Osteoblast (primary cell): ENCODE results near the gene CAMK4. TPM values are rescaled to one million over a fixed set of nuclear protein-coding genes. Genes with fewer than 3 reads are reported as not detected.
"Not testable (repeated sequence)": the region's sequence is repeated elsewhere in the genome, so short reads cannot be mapped to it uniquely, and the experiment has no call there.

ENCODE experiments used
- DNase-seq: peaks from one replicate; pipeline ENCODE4 v3.0.0; 2011; ENCODE audit warnings: low spot score, mixed read lengths; ENCODE audit not compliant: insufficient read length; ENCODE audit errors: missing footprints
- H2AFZ ChIP-seq: 2 replicates; pipeline ENCODE4 v1.6.0; 2011; ENCODE audit warnings: mild to moderate bottlenecking, low read length
- H3K27ac ChIP-seq: 2 replicates; pipeline ENCODE4 v1.5.1; 2011; ENCODE audit warnings: mild to moderate bottlenecking, low read depth, low read length, moderate library complexity
- H3K27me3 ChIP-seq: 2 replicates; pipeline ENCODE4 v1.6.0; 2012; ENCODE audit warnings: mild to moderate bottlenecking, control low read depth, inconsistent platforms, low read length, moderate library complexity; ENCODE audit not compliant: insufficient read depth
- H3K36me3 ChIP-seq: 2 replicates; pipeline ENCODE4 v1.5.1; 2011; ENCODE audit warnings: mild to moderate bottlenecking, low read length, control low read depth, moderate library complexity; ENCODE audit not compliant: insufficient read depth
- H3K4me1 ChIP-seq: 2 replicates; pipeline ENCODE4 v1.5.1; 2011; ENCODE audit warnings: mild to moderate bottlenecking, low read length, control low read depth, moderate library complexity; ENCODE audit not compliant: insufficient read depth
- H3K4me2 ChIP-seq: 2 replicates; pipeline ENCODE4 v1.6.0; 2011; ENCODE audit warnings: mild to moderate bottlenecking, low read length; ENCODE audit not compliant: insufficient read depth
- H3K4me3 ChIP-seq: fragments of 200-600 bp; sonication (generic); 3 replicates; pipeline ENCODE4 v1.5.1; 2012; ENCODE audit warnings: mild to moderate bottlenecking, low read length, inconsistent platforms; ENCODE audit not compliant: insufficient read depth
- H3K79me2 ChIP-seq: 2 replicates; pipeline ENCODE4 v1.6.0; 2012; ENCODE audit warnings: mild to moderate bottlenecking, low read length, control low read depth, inconsistent platforms; ENCODE audit not compliant: insufficient read depth
- H3K9me3 ChIP-seq: 2 replicates; pipeline ENCODE4 v1.5.1; 2011; ENCODE audit warnings: low read depth, low read length, control low read depth
- H4K20me1 ChIP-seq: 2 replicates; pipeline ENCODE4 v1.6.0; 2012; ENCODE audit warnings: mild to moderate bottlenecking, low read length, control low read depth; ENCODE audit not compliant: insufficient read depth
- total RNA-seq: library from RNA; depleted of rRNA; stranded (reverse); fragments of >200 nt; gene quantifications from 2 replicates; pipeline ENCODE4 v1.2.3, GENCODE V29; 2012
- TF ChIP-seq, protein P1 (sequence below): IDR thresholded peaks from 2 replicates; pipeline ENCODE4 v1.5.1; 2011; ENCODE audit warnings: mild to moderate bottlenecking, low read depth, low read length, moderate library complexity; ENCODE audit errors: extremely low read depth

The CAMK4 gene
- total RNA-seq, 1 donor, result 0.72 TPM

DNA sequence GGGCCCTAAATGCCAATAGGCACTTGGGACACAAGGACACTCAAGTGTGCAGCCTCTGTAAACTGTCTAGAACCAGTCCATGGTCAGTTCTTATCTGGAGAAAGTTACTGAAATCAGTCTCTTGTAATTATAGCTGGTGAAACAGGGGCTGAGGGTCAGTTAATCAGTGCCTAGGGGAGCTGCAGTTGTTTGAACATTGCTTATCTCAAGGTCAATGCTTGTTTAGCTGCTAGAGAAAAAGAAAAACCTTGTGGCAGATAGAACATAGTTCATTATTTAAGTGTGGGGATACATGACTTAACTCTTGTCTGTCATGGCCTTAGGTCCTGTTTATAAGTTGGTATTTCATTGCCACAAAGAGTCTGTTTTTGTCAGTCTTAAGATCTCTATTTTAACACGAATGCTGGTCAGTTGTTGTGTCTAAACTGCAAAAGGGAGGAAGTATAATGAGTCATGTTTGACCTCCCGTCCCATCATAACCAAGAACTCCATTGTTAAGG lies 180.1 kb downstream of the CAMK4 start:
- Histone ChIP-seq H3K4me3 (no peak overlapping the region), H3K27me3 (no peaks in the 10 kb centered on the region), H3K79me2 (no peaks in the 10 kb centered on the region), H3K9me3 (no peaks in the 10 kb centered on the region), H3K4me2 (no peak overlapping the region), H3K36me3 (no peaks in the 10 kb centered on the region), H2AFZ (no peak overlapping the region), H3K4me1 (no peaks in the 10 kb centered on the region), H4K20me1 (no peaks in the 10 kb centered on the region), H3K27ac (no peak overlapping the region)
- TF ChIP-seq, protein P1, sequence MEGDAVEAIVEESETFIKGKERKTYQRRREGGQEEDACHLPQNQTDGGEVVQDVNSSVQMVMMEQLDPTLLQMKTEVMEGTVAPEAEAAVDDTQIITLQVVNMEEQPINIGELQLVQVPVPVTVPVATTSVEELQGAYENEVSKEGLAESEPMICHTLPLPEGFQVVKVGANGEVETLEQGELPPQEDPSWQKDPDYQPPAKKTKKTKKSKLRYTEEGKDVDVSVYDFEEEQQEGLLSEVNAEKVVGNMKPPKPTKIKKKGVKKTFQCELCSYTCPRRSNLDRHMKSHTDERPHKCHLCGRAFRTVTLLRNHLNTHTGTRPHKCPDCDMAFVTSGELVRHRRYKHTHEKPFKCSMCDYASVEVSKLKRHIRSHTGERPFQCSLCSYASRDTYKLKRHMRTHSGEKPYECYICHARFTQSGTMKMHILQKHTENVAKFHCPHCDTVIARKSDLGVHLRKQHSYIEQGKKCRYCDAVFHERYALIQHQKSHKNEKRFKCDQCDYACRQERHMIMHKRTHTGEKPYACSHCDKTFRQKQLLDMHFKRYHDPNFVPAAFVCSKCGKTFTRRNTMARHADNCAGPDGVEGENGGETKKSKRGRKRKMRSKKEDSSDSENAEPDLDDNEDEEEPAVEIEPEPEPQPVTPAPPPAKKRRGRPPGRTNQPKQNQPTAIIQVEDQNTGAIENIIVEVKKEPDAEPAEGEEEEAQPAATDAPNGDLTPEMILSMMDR, result no peak
- no peak for DNase-seq

DNA sequence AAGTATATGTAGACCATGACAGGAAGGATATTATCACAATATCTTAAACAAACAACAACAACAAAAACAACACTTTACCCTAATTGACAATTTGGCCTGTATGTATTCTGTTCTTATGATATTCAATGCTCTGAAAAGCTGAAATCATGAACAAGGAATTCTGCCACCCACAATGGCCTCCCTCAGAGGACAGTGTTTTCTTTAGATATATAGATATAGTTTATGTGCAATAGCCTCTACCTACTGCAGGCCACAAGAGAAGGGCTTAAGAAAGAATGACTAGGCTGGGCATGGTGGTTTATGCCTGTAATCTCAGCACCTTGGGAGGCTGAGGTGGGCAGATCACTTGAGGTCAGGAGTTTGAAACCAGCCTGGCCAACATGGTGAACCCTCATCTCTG lies 183.4 kb downstream of the CAMK4 start:
- no peaks in the 10 kb centered on the region for H3K9me3 ChIP-seq
- no peak overlapping the region for H3K4me3 ChIP-seq
- TF ChIP-seq, protein P1, result no peak
- no peaks in the 10 kb centered on the region for H3K36me3 ChIP-seq
- H3K79me2 ChIP-seq, result no peaks in the 10 kb centered on the region
- H3K4me2 ChIP-seq, result no peak overlapping the region
- H3K27ac ChIP-seq, result no peak overlapping the region
- H3K4me1 ChIP-seq, result no peaks in the 10 kb centered on the region
- no peak overlapping the region for H2AFZ ChIP-seq
- DNase-seq, result no peak
- H4K20me1 ChIP-seq, result no peaks in the 10 kb centered on the region
- no peaks in the 10 kb centered on the region for H3K27me3 ChIP-seq

DNA sequence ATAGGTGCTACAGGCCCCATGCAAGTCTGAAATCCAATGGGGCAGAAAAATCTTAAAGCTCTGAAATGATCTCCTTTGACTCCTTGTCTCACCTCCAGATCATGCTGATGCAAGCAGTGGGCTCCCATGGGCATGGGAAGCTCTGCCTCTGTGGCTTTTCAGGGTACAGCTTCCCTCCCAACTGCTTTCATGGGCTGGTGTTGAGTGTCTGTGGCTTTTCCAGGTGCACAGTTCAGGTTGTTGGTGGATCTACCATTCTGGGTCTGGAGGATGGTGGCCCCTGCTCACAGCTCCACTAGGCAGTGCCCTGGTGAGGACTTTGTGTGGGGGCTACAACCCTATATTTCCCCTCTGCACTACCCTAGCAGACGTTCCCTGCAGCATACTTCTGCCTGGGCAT lies 184.6 kb downstream of the CAMK4 start:
- H3K4me2 ChIP-seq, result no peak overlapping the region
- no peak overlapping the region for H2AFZ ChIP-seq
- H3K9me3 ChIP-seq, result no peaks in the 10 kb centered on the region
- H3K4me3 ChIP-seq, result no peak overlapping the region
- no peak for DNase-seq
- H3K27me3 ChIP-seq, result no peaks in the 10 kb centered on the region
- H3K27ac ChIP-seq, result no peak overlapping the region
- H3K36me3 ChIP-seq, result no peaks in the 10 kb centered on the region
- no peaks in the 10 kb centered on the region for H4K20me1 ChIP-seq
- TF ChIP-seq, protein P1, result no peak
- H3K79me2 ChIP-seq, result no peaks in the 10 kb centered on the region
- no peaks in the 10 kb centered on the region for H3K4me1 ChIP-seq

DNA sequence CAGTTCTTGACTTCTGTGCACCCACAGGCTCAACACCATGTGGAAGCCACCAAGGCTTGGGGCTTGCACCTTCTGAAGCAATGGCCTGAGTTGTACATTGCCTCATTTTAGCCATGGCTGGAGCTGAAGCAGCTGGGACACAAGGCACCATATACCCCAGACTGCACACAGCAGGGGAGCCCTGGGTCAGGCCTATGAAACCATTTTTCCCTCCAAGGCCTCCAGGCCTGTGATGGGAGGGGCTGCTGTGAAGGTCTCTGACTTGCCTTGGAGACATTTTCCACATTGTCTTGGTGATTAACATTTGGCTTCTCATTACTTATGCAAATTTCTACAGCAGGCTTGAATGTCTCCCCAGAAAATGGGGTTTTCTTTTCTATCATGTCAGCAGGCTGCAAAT lies 185.1 kb downstream of the CAMK4 start:
- not testable (repeated sequence) for H3K4me2 ChIP-seq, H3K36me3 ChIP-seq, H3K4me3 ChIP-seq, H2AFZ ChIP-seq, H3K79me2 ChIP-seq, H3K27ac ChIP-seq, H3K4me1 ChIP-seq, DNase-seq, H3K9me3 ChIP-seq, H4K20me1 ChIP-seq, H3K27me3 ChIP-seq

DNA sequence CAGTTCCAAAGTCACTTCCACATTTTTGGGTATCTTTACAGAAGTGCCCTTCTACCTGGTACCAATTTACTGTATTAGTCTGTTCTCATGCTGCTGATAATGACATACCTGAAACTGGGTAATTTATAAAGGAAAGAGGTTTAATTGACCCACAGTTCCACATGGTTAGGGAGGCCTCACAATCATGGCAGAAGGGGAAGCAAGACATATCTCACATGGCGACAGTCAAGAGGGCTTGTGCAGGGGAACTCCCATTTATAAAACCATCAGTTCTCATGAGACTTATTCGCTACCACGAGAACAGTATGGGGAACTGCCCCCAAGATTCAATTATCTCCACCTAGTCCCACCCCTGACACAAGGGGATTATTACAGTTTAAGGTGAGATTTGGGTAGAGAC lies 185.9 kb downstream of the CAMK4 start:
- not testable (repeated sequence) for H3K79me2 ChIP-seq, H3K36me3 ChIP-seq, H3K27ac ChIP-seq, DNase-seq, H3K27me3 ChIP-seq, H3K4me1 ChIP-seq, H3K9me3 ChIP-seq, H3K4me2 ChIP-seq, H2AFZ ChIP-seq, H4K20me1 ChIP-seq, H3K4me3 ChIP-seq
